GM21526 (cell line): ENCODE data around the gene SLC25A39.
"Not testable (repeated sequence)": the region's sequence is repeated elsewhere in the genome, so short reads cannot be mapped to it uniquely, and the experiment has no call there.

ENCODE experiments used
- ATAC-seq: cut with Tn5 transposase; IDR thresholded peaks from one replicate; pipeline ENCODE4 v1.9.1; 2021; ENCODE audit warnings: moderate library complexity; ENCODE audit not compliant: unreplicated experiment, low FRiP score

Gene SLC25A39

GRCh38 chr17:44324571-44325275, at the start of gene SLC25A39:
SLC25A39 (minus strand) TSS chr17:44324823; CDS start chr17:44323562, 1,261 bp downstream.
- ATAC-seq = peak; percentile 47

GRCh38 chr17:44372036-44372435, 47.4 kb upstream of the SLC25A39 start:
- no peak for ATAC-seq

- ATAC-seq = not testable (repeated sequence)
Measured at GRCh38 chr17:44369414-44370023, 44.9 kb upstream of the SLC25A39 start.

GRCh38 chr17:44368391-44369243, 44.0 kb upstream of the SLC25A39 start:
- ATAC-seq = not testable (repeated sequence)

- ATAC-seq = no peak
Measured at GRCh38 chr17:44367231-44367979, 42.8 kb upstream of the SLC25A39 start.

GRCh38 chr17:44365051-44365450, 40.4 kb upstream of the SLC25A39 start:
- not testable (repeated sequence) for ATAC-seq

GRCh38 chr17:44363613-44364159, 39.1 kb upstream of the SLC25A39 start, which contains the start of gene FAM171A2:
FAM171A2 (minus strand) TSS chr17:44363853; CDS start chr17:44363714, 139 bp downstream.
- no peak for ATAC-seq

- no peak for ATAC-seq
Measured at GRCh38 chr17:44362949-44363612, 38.5 kb upstream of the SLC25A39 start.

- ATAC-seq = no peak
Measured at GRCh38 chr17:44362459-44362948, 37.9 kb upstream of the SLC25A39 start.

- ATAC-seq = no peak
Measured at GRCh38 chr17:44361292-44362260, 37.0 kb upstream of the SLC25A39 start.

- no peak for ATAC-seq
Measured at GRCh38 chr17:44360826-44361225, 36.2 kb upstream of the SLC25A39 start.

- ATAC-seq = no peak
Measured at GRCh38 chr17:44360144-44360533, 35.5 kb upstream of the SLC25A39 start.

GRCh38 chr17:44359458-44360143, 35.0 kb upstream of the SLC25A39 start:
- ATAC-seq = no peak

- ATAC-seq = no peak
Measured at GRCh38 chr17:44359006-44359405, 34.4 kb upstream of the SLC25A39 start.

GRCh38 chr17:44358066-44358465, 33.4 kb upstream of the SLC25A39 start:
- ATAC-seq = no peak

- ATAC-seq = no peak
Measured at GRCh38 chr17:44356241-44356640, 31.6 kb upstream of the SLC25A39 start.

GRCh38 chr17:44355642-44356099, 31.0 kb upstream of the SLC25A39 start:
- no peak for ATAC-seq
